ENCODE data around the gene RBP3. TPM values are rescaled to one million over a fixed set of nuclear protein-coding genes. Genes with fewer than 3 reads are reported as not detected.
A peak's percentile ranks its signal among the peaks of the same experiment; 100 is the strongest.

Gene RBP3
- total RNA-seq (0.53 and 0.56 TPM in 2 replicates), polyA plus RNA-seq (1.1 and 1.3 TPM in 2 replicates)

DNA sequence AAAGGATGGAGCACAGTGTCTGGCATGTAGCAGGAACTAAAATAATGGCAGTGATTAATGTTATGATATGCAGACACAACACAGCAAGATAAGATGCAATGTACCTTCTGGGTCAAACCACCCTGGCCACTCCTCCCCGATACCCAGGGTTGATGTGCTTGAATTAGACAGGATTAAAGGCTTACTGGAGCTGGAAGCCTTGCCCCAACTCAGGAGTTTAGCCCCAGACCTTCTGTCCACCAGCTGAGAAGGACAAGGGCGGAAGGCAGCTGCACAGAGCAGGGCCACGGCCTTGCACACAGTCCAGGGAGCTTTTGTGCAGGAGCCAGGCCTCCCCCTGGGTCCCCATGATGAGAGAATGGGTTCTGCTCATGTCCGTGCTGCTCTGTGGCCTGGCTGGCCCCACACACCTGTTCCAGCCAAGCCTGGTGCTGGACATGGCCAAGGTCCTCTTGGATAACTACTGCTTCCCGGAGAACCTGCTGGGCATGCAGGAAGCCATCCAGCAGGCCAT lies at the start of gene RBP3:
TSS of gene RBP3 (plus strand) at position 226 of the 514 bp plus-strand sequence. CDS start at position 348, 122 bp downstream.
- no peak within 1 kb of the TSS for H3K4me2 ChIP-seq
- peak within 1 kb of the TSS; percentile 17 for H3K27ac ChIP-seq
- TF ChIP-seq, protein P1, sequence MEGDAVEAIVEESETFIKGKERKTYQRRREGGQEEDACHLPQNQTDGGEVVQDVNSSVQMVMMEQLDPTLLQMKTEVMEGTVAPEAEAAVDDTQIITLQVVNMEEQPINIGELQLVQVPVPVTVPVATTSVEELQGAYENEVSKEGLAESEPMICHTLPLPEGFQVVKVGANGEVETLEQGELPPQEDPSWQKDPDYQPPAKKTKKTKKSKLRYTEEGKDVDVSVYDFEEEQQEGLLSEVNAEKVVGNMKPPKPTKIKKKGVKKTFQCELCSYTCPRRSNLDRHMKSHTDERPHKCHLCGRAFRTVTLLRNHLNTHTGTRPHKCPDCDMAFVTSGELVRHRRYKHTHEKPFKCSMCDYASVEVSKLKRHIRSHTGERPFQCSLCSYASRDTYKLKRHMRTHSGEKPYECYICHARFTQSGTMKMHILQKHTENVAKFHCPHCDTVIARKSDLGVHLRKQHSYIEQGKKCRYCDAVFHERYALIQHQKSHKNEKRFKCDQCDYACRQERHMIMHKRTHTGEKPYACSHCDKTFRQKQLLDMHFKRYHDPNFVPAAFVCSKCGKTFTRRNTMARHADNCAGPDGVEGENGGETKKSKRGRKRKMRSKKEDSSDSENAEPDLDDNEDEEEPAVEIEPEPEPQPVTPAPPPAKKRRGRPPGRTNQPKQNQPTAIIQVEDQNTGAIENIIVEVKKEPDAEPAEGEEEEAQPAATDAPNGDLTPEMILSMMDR (IDR thresholded peaks at IDR 0.05; ENCODE audit: poor library complexity), result no peak
- TF ChIP-seq EZH2 (IDR thresholded peaks at IDR 0.05; ENCODE audit: borderline replicate concordance) (no peak), EZH2phosphoT487 (IDR thresholded peaks at IDR 0.05; ENCODE audit: low read depth, severe bottlenecking, unreplicated experiment) (no peak)
- no peak for DNase-seq (ENCODE audit: low spot score)
- WGBS (ENCODE audit: low lambda C conversion rate, missing lambda C conversion rate), result 78% methylated on average over 5 of the region's 5 CpGs
- H3K9me3 ChIP-seq (ENCODE audit: low read depth), result no peaks in the 10 kb centered on the region
- peaks cover 7% of the 10 kb centered on the region for H3K4me1 ChIP-seq (ENCODE audit: insufficient read depth)
- H2AFZ ChIP-seq, result no peak within 1 kb of the TSS
- H3K9me2 ChIP-seq (replicated peaks; ENCODE audit: insufficient read depth), result no peaks in the 10 kb centered on the region
- H3K79me2 ChIP-seq, result no peaks in the 10 kb centered on the region
- H4K20me1 ChIP-seq (ENCODE audit: insufficient read depth, poor library complexity, severe bottlenecking), result no peaks in the 10 kb centered on the region
- H3K36me3 ChIP-seq (replicated peaks; ENCODE audit: insufficient read depth, low read depth), result no peaks in the 10 kb centered on the region
- no peaks in the 10 kb centered on the region for H3K27me3 ChIP-seq
- H3K4me3 ChIP-seq, result no peak within 1 kb of the TSS

- Histone ChIP-seq H3K27me3 (peaks cover 75% of the 10 kb centered on the region), H3K79me2 (no peaks in the 10 kb centered on the region), H3K4me3 (no peak overlapping the region), H3K9me3 (ENCODE audit: low read depth) (no peaks in the 10 kb centered on the region), H3K36me3 (replicated peaks; ENCODE audit: insufficient read depth, low read depth) (no peaks in the 10 kb centered on the region), H2AFZ (no peak overlapping the region), H4K20me1 (ENCODE audit: insufficient read depth, poor library complexity, severe bottlenecking) (no peaks in the 10 kb centered on the region), H3K4me2 (no peak overlapping the region), H3K9me2 (replicated peaks; ENCODE audit: insufficient read depth) (no peaks in the 10 kb centered on the region), H3K27ac (no peak overlapping the region), H3K4me1 (ENCODE audit: insufficient read depth) (peaks cover 8% of the 10 kb centered on the region)
- TF ChIP-seq EZH2 (IDR thresholded peaks at IDR 0.05; ENCODE audit: borderline replicate concordance) (no peak), EZH2phosphoT487 (IDR thresholded peaks at IDR 0.05; ENCODE audit: low read depth, severe bottlenecking, unreplicated experiment) (no peak)
- TF ChIP-seq, protein P1 (IDR thresholded peaks at IDR 0.05; ENCODE audit: poor library complexity), result no peak
- no peak for DNase-seq (ENCODE audit: low spot score)
- 95% methylated on average over 1 of the region's 1 CpG for WGBS (ENCODE audit: low lambda C conversion rate, missing lambda C conversion rate)
These were observed 49.4 kb upstream of the RBP3 start for GRCh38 chr10:47298715-47299114.

DNA sequence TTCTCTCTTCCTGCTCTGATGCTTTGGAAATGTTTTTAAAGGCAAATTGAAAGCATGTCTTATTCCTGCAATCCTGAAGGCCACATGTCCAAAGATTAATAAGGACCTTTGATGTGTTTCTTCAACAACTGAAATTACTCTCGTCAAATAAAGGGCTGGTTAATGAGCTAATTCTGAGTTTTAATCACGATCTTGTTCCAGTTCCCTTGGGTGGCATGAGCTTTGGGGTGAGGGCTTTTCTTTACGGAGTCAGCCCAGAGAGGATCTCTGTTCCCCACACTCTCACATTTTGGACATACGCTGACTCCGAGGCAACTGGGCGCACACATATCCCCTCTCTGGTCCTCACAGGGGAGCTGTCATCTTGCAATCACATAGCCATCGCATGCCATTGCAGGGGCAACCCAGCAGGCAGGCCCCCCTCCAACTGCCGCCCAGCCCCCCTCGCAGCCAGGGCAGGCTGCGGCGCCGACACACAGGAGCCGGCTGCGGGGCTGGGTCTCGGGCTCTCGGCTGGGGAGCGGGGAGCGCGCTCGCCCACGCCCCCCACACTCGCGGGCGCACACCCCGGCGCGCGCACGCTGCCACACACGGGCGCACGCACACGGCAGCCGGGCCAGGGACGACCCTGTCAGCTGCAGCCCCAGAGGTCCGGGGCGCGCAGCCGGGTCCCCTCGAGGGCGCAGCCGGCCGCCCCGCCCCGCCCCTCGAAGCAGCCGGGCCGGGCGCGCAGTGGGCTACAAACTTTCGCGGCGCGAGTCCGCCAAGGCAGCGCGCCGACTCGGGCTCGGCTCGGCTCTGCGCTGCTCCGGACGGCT lies 48.3 kb upstream of the RBP3 start, which contains the start of gene GDF10:
TSS of gene GDF10 (plus strand) at position 587 of the 818 bp plus-strand sequence. CDS start 455 bp downstream, outside the sequence.
- Histone ChIP-seq H3K4me2 (peak within 1 kb of the TSS; percentile 97), H3K27ac (no peak within 1 kb of the TSS), H4K20me1 (ENCODE audit: insufficient read depth, poor library complexity, severe bottlenecking) (no peaks in the 10 kb centered on the region), H3K27me3 (peaks cover 72% of the 10 kb centered on the region), H3K36me3 (replicated peaks; ENCODE audit: insufficient read depth, low read depth) (no peaks in the 10 kb centered on the region), H3K4me1 (ENCODE audit: insufficient read depth) (peaks cover 8% of the 10 kb centered on the region), H2AFZ (peak within 1 kb of the TSS; percentile 16), H3K9me2 (replicated peaks; ENCODE audit: insufficient read depth) (no peaks in the 10 kb centered on the region), H3K79me2 (no peaks in the 10 kb centered on the region), H3K4me3 (peak within 1 kb of the TSS; percentile 49), H3K9me3 (ENCODE audit: low read depth) (no peaks in the 10 kb centered on the region)
- no peak for DNase-seq (ENCODE audit: low spot score)
- TF ChIP-seq EZH2phosphoT487 (IDR thresholded peaks at IDR 0.05; ENCODE audit: low read depth, severe bottlenecking, unreplicated experiment) (no peak), EZH2 (IDR thresholded peaks at IDR 0.05; ENCODE audit: borderline replicate concordance) (peak; percentile 29)
- WGBS (ENCODE audit: low lambda C conversion rate, missing lambda C conversion rate), result 11% methylated on average over 29 of the region's 64 CpGs

DNA sequence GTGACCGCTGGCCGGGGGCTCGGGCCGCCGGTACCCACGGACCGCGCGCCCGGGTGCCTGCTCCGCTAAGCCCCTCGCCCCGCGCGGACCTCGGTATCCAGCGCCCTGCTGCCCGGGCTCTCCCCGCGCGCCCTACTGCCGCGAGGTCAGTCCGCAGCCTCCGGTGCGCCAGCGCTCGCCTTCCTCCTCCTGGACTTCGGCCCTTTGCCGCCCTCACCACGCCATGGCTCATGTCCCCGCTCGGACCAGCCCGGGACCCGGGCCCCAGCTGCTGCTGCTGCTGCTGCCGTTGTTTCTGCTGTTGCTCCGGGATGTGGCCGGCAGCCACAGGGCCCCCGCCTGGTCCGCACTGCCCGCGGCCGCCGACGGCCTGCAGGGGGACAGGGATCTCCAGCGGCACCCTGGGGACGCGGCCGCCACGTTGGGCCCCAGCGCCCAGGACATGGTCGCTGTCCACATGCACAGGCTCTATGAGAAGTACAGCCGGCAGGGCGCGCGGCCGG lies 47.7 kb upstream of the RBP3 start:
- H3K27ac ChIP-seq, result no peak overlapping the region
- peak; percentile 47 for DNase-seq (ENCODE audit: low spot score)
- H3K4me3 ChIP-seq, result peak overlapping the region; percentile 49
- peak overlapping the region; percentile 97 for H3K4me2 ChIP-seq
- H3K27me3 ChIP-seq, result peaks cover 69% of the 10 kb centered on the region
- no peaks in the 10 kb centered on the region for H4K20me1 ChIP-seq (ENCODE audit: insufficient read depth, poor library complexity, severe bottlenecking)
- peak overlapping the region; percentile 16 for H2AFZ ChIP-seq
- H3K4me1 ChIP-seq (ENCODE audit: insufficient read depth), result peaks cover 8% of the 10 kb centered on the region
- no peaks in the 10 kb centered on the region for H3K9me3 ChIP-seq (ENCODE audit: low read depth)
- H3K79me2 ChIP-seq, result no peaks in the 10 kb centered on the region
- no peaks in the 10 kb centered on the region for H3K36me3 ChIP-seq (replicated peaks; ENCODE audit: insufficient read depth, low read depth)
- H3K9me2 ChIP-seq (replicated peaks; ENCODE audit: insufficient read depth), result no peaks in the 10 kb centered on the region
- TF ChIP-seq, protein P1 (IDR thresholded peaks at IDR 0.05; ENCODE audit: poor library complexity), result peak; percentile 22
- TF ChIP-seq EZH2 (IDR thresholded peaks at IDR 0.05; ENCODE audit: borderline replicate concordance), result no peak
- no peak for TF ChIP-seq EZH2phosphoT487 (IDR thresholded peaks at IDR 0.05; ENCODE audit: low read depth, severe bottlenecking, unreplicated experiment)
- WGBS (ENCODE audit: low lambda C conversion rate, missing lambda C conversion rate), result 3% methylated on average over 52 of the region's 57 CpGs

Measured in hepatocyte (in vitro differentiated cells).